Measurements from ENCODE around the gene LACTB.

GRCh38 chr15:63163217-63163616 lies 41.6 kb downstream of the LACTB start:
- no peak for TF ChIP-seq CTCF (IDR thresholded peaks at IDR 0.05 in 2 of 3, conservative IDR thresholded peaks at IDR 0.05 in 1 of 3; ENCODE audit: control insufficient read depth in 2 of 3, extremely low read depth in 1 of 3, insufficient read depth in 1 of 3, low read depth in 3 of 3, low read length in 3 of 3)
- no peak for TF ChIP-seq REST (IDR thresholded peaks at IDR 0.05; ENCODE audit: low read depth, low read length)
